Caco-2 (cell line): ENCODE data around the gene ABHD5. TPM values are rescaled to one million over a fixed set of nuclear protein-coding genes. Genes with fewer than 3 reads are reported as not detected.

Experiments used
- BruUV-seq: library from RNA; stranded (reverse); fragments of 400-500 nt; replicated peaks from 2 replicates; lab custom pipeline; 2021; lab: Mats Ljungman, UMichigan
- CTCF ChIA-PET: fragments of 300-600 bp; sonication (Branson Sonifier 250); formaldehyde crosslinking; loops from one replicate; lab custom pipeline; 2022; ENCODE audit warnings: antibody characterized with exemption; lab: Charles Lee
- POLR2A ChIA-PET: fragments of 300-600 bp; sonication (Branson Sonifier 250); formaldehyde crosslinking; loops from one replicate; lab custom pipeline; 2022; ENCODE audit warnings: antibody characterized with exemption; lab: Charles Lee
- DNase-seq, 2 experiments: peaks; one replicate each; pipeline versions ENCODE4 v3.0.0 to v3.0.0-alpha.2; 2020 to 2022
- H3K27me3 ChIP-seq: replicated peaks from 2 replicates; pipeline ENCODE4 v1.6.0; 2011; ENCODE audit warnings: low read length; ENCODE audit not compliant: control insufficient read depth, insufficient read depth
- H3K36me3 ChIP-seq: 2 replicates; pipeline ENCODE4 v1.5.1; 2011; ENCODE audit warnings: low read length; ENCODE audit not compliant: control insufficient read depth, insufficient read depth
- H3K4me1 ChIP-seq: fragments of 250-450 bp; sonication (Bioruptor Pico); 2 replicates; pipeline ENCODE4 v1.5.1; 2020; ENCODE audit warnings: mild to moderate bottlenecking
- H3K4me3 ChIP-seq: 2 replicates; pipeline ENCODE4 v1.5.1; 2011; ENCODE audit warnings: low read depth, mild to moderate bottlenecking, control low read depth, low read length
- H3K9me3 ChIP-seq: fragments of 250-450 bp; sonication (Bioruptor Pico); 2 replicates; pipeline ENCODE4 v1.5.1; 2020; ENCODE audit warnings: mild to moderate bottlenecking, moderate library complexity
- H3K27ac Mint-ChIP-seq: one replicate; pipeline ENCODE4 v1.8.0; 2022; ENCODE audit warnings: mixed read lengths; ENCODE audit not compliant: unreplicated experiment
- H3K27me3 Mint-ChIP-seq: one replicate; pipeline ENCODE4 v1.8.0; 2022; ENCODE audit warnings: mixed read lengths; ENCODE audit not compliant: insufficient read depth, unreplicated experiment
- H3K36me3 Mint-ChIP-seq: one replicate; pipeline ENCODE4 v1.8.0; 2022; ENCODE audit warnings: mild to moderate bottlenecking, mixed read lengths; ENCODE audit not compliant: insufficient read depth, unreplicated experiment
- H3K4me1 Mint-ChIP-seq: one replicate; pipeline ENCODE4 v1.8.0; 2022; ENCODE audit warnings: low read depth, mixed read lengths; ENCODE audit not compliant: unreplicated experiment
- H3K4me3 Mint-ChIP-seq: one replicate; pipeline ENCODE4 v1.8.0; 2022; ENCODE audit warnings: mild to moderate bottlenecking, moderate library complexity, mixed read lengths; ENCODE audit not compliant: unreplicated experiment
- H3K9me3 Mint-ChIP-seq: one replicate; pipeline ENCODE4 v1.8.0; 2022; ENCODE audit warnings: mixed read lengths; ENCODE audit not compliant: unreplicated experiment
- CTCF ChIP-seq, 2 experiments: fragments of 200-600 bp in 1 of 2; IDR thresholded peaks; 1 replicate in 1 of 2; 2 replicates in 1 of 2; pipeline versions ENCODE4 v1.5.1 to v1.8.0; 2011 to 2022; ENCODE audit warnings: antibody characterized with exemption in 1 of 2, control low read depth in 1 of 2, inconsistent platforms in 1 of 2, low read depth in 1 of 2, low read length in 1 of 2, mild to moderate bottlenecking in 1 of 2, moderate library complexity in 1 of 2; ENCODE audit not compliant: insufficient read depth in 1 of 2, severe bottlenecking in 1 of 2, unreplicated experiment in 1 of 2
- intact Hi-C: fragments of 100-400 bp; cut with micrococcal nuclease; formaldehyde crosslinking; loops from one replicate; pipeline ENCODE4 v1.10.0; 2022; ENCODE audit not compliant: unreplicated experiment
- total RNA-seq: library from RNA; stranded (reverse); gene quantifications from 2 replicates; pipeline ENCODE4 v1.2.3, GENCODE V29; 2022

The ABHD5 gene
- total RNA-seq, 1 experiment from 2014 or later: 12.3 TPM

- H3K27me3 ChIP-seq: no peaks in the 10 kb centered on the region
- TF ChIP-seq CTCF (IDR thresholded peaks at IDR 0.05; ENCODE audit: insufficient read depth in 1 of 2, low read depth in 1 of 2, low read length in 1 of 2, severe bottlenecking in 1 of 2, unreplicated experiment in 1 of 2): no peak
- H3K27me3 Mint-ChIP-seq: no peaks in the 10 kb centered on the region
- no peak overlapping the region for H3K4me3 ChIP-seq
- no peak for DNase-seq
- H3K9me3 ChIP-seq: no peaks in the 10 kb centered on the region
- no peaks in the 10 kb centered on the region for H3K36me3 Mint-ChIP-seq
- no peaks in the 10 kb centered on the region for H3K9me3 Mint-ChIP-seq
- H3K4me3 Mint-ChIP-seq: no peak overlapping the region
- BruUV-seq: no TSS peak
- H3K27ac Mint-ChIP-seq: no peak overlapping the region
- CTCF ChIA-PET: no interaction called here
- intact Hi-C loops: no loop called here
- no peaks in the 10 kb centered on the region for H3K4me1 Mint-ChIP-seq
- no peaks in the 10 kb centered on the region for H3K4me1 ChIP-seq
- no peaks in the 10 kb centered on the region for H3K36me3 ChIP-seq
- POLR2A ChIA-PET: no interaction called here
These were observed 15.6 kb downstream of the ABHD5 start for GRCh38 chr3:43706342-43706741.

GRCh38 chr3:43707266-43707665 lies 16.5 kb downstream of the ABHD5 start:
- Histone ChIP-seq H3K4me1 (no peaks in the 10 kb centered on the region), H3K27me3 (no peaks in the 10 kb centered on the region), H3K9me3 (no peaks in the 10 kb centered on the region), H3K36me3 (no peaks in the 10 kb centered on the region), H3K4me3 (no peak overlapping the region)
- H3K9me3 Mint-ChIP-seq: no peaks in the 10 kb centered on the region
- TF ChIP-seq CTCF (IDR thresholded peaks at IDR 0.05; ENCODE audit: insufficient read depth in 1 of 2, low read depth in 1 of 2, low read length in 1 of 2, severe bottlenecking in 1 of 2, unreplicated experiment in 1 of 2): no peak
- BruUV-seq: no TSS peak
- H3K36me3 Mint-ChIP-seq: no peaks in the 10 kb centered on the region
- no peaks in the 10 kb centered on the region for H3K27me3 Mint-ChIP-seq
- no peaks in the 10 kb centered on the region for H3K4me1 Mint-ChIP-seq
- POLR2A ChIA-PET: no interaction called here
- DNase-seq: no peak
- intact Hi-C loops: no loop called here
- no peak overlapping the region for H3K27ac Mint-ChIP-seq
- H3K4me3 Mint-ChIP-seq: no peak overlapping the region
- CTCF ChIA-PET: no interaction called here

DNA sequence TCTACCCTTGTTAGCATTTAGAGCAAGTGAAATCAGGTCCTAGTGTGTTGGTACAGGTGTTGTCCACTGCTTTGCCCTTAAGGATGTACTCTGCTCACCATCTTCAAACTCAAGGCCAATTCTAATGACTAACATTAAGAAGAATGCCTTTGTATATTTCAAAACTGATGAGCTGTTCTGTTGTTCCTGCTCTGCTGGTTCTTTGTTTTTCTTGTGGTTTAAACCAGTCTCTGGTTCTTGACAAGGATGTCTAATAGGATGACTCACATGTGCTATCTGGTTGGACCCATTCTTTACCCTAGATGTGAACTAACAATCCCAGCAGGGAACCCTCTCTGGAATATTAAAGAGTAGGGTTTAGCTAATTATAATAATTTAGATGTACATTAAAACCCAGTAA lies 17.3 kb downstream of the ABHD5 start:
- BruUV-seq: no TSS peak
- no peaks in the 10 kb centered on the region for H3K9me3 Mint-ChIP-seq
- no peaks in the 10 kb centered on the region for H3K36me3 ChIP-seq
- intact Hi-C loops: no loop called here
- H3K9me3 ChIP-seq: no peaks in the 10 kb centered on the region
- H3K27ac Mint-ChIP-seq: no peak overlapping the region
- H3K4me1 ChIP-seq: no peaks in the 10 kb centered on the region
- DNase-seq: no peak
- no peak for TF ChIP-seq CTCF (IDR thresholded peaks at IDR 0.05; ENCODE audit: insufficient read depth in 1 of 2, low read depth in 1 of 2, low read length in 1 of 2, severe bottlenecking in 1 of 2, unreplicated experiment in 1 of 2)
- no peaks in the 10 kb centered on the region for H3K27me3 Mint-ChIP-seq
- CTCF ChIA-PET: no interaction called here
- H3K4me1 Mint-ChIP-seq: no peaks in the 10 kb centered on the region
- H3K27me3 ChIP-seq: no peaks in the 10 kb centered on the region
- no peaks in the 10 kb centered on the region for H3K36me3 Mint-ChIP-seq
- no peak overlapping the region for H3K4me3 Mint-ChIP-seq
- no peak overlapping the region for H3K4me3 ChIP-seq
- POLR2A ChIA-PET: no interaction called here
